A549 (cell line): Measurements from ENCODE around the gene CUL4A.

Experiments
- BHLHE40 ChIP-seq: IDR thresholded peaks from 2 replicates; pipeline ENCODE4 v1.6.1; 2012; ENCODE audit warnings: low read depth, low read length, inconsistent platforms
- EHMT2 ChIP-seq: fragments of 200-600 bp; sonication (generic); IDR thresholded peaks from 2 replicates; pipeline ENCODE4 v1.6.1; 2016; ENCODE audit warnings: antibody characterized with exemption, low read depth, mild to moderate bottlenecking, moderate library complexity
- EP300 ChIP-seq, 2 experiments: fragments of >200 bp; sonication (Bioruptor Twin); formaldehyde crosslinking; IDR thresholded peaks; 2 replicates in 1 of 2; 3 replicates in 1 of 2; pipeline ENCODE4 v1.6.1; 2016 to 2017
- HDAC2 ChIP-seq: fragments of 200-600 bp; sonication (generic); IDR thresholded peaks from 2 replicates; pipeline ENCODE4 v1.6.1; 2016
- RAD21 ChIP-seq, 2 experiments: fragments of >200 bp in 1 of 2; sonication (Bioruptor Twin) in 1 of 2; formaldehyde crosslinking in 1 of 2; IDR thresholded peaks in 1 of 2; conservative IDR thresholded peaks in 1 of 2; 2 replicates in 1 of 2; 3 replicates in 1 of 2; pipeline ENCODE4 v1.6.1; 2012 to 2018; ENCODE audit warnings: inconsistent platforms in 1 of 2
- RFX5 ChIP-seq: fragments of 450-650 bp; IDR thresholded peaks from 2 replicates; pipeline ENCODE4 v1.7.1; 2014; ENCODE audit warnings: antibody characterized with exemption, mild to moderate bottlenecking, moderate library complexity
- RNF2 ChIP-seq: fragments of 200-600 bp; sonication (generic); IDR thresholded peaks from 2 replicates; pipeline ENCODE4 v1.6.1; 2016; ENCODE audit warnings: low read depth, mild to moderate bottlenecking, antibody characterized with exemption, moderate library complexity, borderline replicate concordance
- ZFP36 ChIP-seq: fragments of 450-650 bp; IDR thresholded peaks from 2 replicates; pipeline ENCODE4 v1.6.1; 2014; ENCODE audit warnings: borderline replicate concordance; ENCODE audit not compliant: partially characterized antibody
- TF ChIP-seq, protein P1 (sequence below): fragments of >200 bp; sonication (Bioruptor Twin); formaldehyde crosslinking; IDR thresholded peaks from 3 replicates; pipeline ENCODE4 v1.5.1; 2016

DNA sequence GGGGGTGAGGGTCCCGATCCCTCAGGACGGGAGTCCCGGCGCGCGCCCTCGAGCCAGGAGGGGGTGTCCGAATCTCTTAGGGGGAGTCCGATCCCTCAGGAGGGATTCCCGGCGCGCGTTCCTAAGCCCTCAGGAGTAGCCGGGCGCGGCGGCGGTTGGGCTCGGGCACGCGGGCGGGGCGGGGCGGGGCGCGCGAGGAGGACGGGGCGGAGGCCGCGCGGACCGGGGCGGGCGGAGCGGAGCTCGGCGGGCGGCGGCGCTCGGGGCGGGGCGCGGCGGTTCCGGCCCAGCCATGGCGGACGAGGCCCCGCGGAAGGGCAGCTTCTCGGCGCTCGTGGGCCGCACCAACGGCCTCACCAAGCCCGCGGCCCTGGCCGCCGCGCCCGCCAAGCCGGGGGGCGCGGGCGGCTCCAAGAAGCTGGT lies at the start of gene CUL4A:
- TF ChIP-seq RNF2: no peak
- no peak for TF ChIP-seq EHMT2
- TF ChIP-seq, protein P1, sequence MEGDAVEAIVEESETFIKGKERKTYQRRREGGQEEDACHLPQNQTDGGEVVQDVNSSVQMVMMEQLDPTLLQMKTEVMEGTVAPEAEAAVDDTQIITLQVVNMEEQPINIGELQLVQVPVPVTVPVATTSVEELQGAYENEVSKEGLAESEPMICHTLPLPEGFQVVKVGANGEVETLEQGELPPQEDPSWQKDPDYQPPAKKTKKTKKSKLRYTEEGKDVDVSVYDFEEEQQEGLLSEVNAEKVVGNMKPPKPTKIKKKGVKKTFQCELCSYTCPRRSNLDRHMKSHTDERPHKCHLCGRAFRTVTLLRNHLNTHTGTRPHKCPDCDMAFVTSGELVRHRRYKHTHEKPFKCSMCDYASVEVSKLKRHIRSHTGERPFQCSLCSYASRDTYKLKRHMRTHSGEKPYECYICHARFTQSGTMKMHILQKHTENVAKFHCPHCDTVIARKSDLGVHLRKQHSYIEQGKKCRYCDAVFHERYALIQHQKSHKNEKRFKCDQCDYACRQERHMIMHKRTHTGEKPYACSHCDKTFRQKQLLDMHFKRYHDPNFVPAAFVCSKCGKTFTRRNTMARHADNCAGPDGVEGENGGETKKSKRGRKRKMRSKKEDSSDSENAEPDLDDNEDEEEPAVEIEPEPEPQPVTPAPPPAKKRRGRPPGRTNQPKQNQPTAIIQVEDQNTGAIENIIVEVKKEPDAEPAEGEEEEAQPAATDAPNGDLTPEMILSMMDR: no peak
- no peak for TF ChIP-seq RFX5
- TF ChIP-seq EP300 (IDR thresholded peaks at IDR 0.05): no peak
- no peak for TF ChIP-seq BHLHE40
- no peak for TF ChIP-seq ZFP36
- TF ChIP-seq HDAC2: no peak
- no peak for TF ChIP-seq RAD21 (conservative IDR thresholded peaks at IDR 0.05 in 1 of 2, IDR thresholded peaks at IDR 0.05 in 1 of 2)
